Lung (tissue), 12 donors: ENCODE data around the gene HOMER2. TPM values are rescaled to one million over a fixed set of nuclear protein-coding genes. Genes with fewer than 3 reads are reported as not detected.

ENCODE experiments used
- ATAC-seq: fragments of 200-7000 bp; cut with Tn5 transposase; one replicate; pipeline ENCODE4 v1.9.1; 2020; ENCODE audit warnings: moderate number of reproducible peaks; ENCODE audit not compliant: insufficient read depth, low FRiP score
- DNase-seq, 3 donors: peaks; one replicate each; pipeline ENCODE4 v3.0.0-alpha.2; 2013 to 2017
- H3K27ac ChIP-seq, 2 donors: one replicate each; pipeline ENCODE4 v1.5.1; 2013; ENCODE audit warnings: mild to moderate bottlenecking in 2 of 2, moderate library complexity in 2 of 2, control low read depth in 1 of 2, inconsistent platforms in 1 of 2, low read depth in 1 of 2, low read length in 1 of 2
- H3K27me3 ChIP-seq, 3 donors: one replicate each; pipeline ENCODE4 v1.5.1; 2013; ENCODE audit warnings: low read length in 2 of 3; ENCODE audit not compliant: control insufficient read depth in 3 of 3, insufficient read depth in 3 of 3
- H3K36me3 ChIP-seq, 4 donors: one replicate each; pipeline ENCODE4 v1.5.1; 2013; ENCODE audit warnings: low read length in 4 of 4, mild to moderate bottlenecking in 1 of 4, moderate library complexity in 1 of 4; ENCODE audit not compliant: control insufficient read depth in 4 of 4, insufficient read depth in 4 of 4
- H3K4me1 ChIP-seq, 5 donors: one replicate each; pipeline ENCODE4 v1.5.1; 2013; ENCODE audit warnings: low read length in 5 of 5, mild to moderate bottlenecking in 2 of 5, moderate library complexity in 1 of 5; ENCODE audit not compliant: control insufficient read depth in 5 of 5, insufficient read depth in 5 of 5
- H3K4me3 ChIP-seq: one replicate; pipeline ENCODE4 v1.5.1; 2013; ENCODE audit warnings: mild to moderate bottlenecking, control low read depth, moderate library complexity
- H3K9ac ChIP-seq, 2 donors: one replicate each; pipeline ENCODE4 v1.5.1; 2013; ENCODE audit warnings: low read length in 2 of 2, control low read depth in 1 of 2; ENCODE audit not compliant: insufficient read depth in 1 of 2
- H3K9me3 ChIP-seq, 4 donors: one replicate each; pipeline ENCODE4 v1.5.1; 2013; ENCODE audit warnings: low read length in 3 of 4, mild to moderate bottlenecking in 1 of 4, moderate library complexity in 1 of 4; ENCODE audit not compliant: control insufficient read depth in 4 of 4, insufficient read depth in 3 of 4
- WGBS, 2 donors: extraction: QIAGEN DNeasy Blood & Tissue Kit; methylation state at CpG; one replicate each; pipeline ENCODE4 v1.1.7; 2013; 5-methylcytosine and 5-hydroxymethylcytosine counted together
- polyA plus RNA-seq, 2 donors: library from polyadenylated mRNA; stranded (reverse); fragments of 200-250 nt; gene quantifications; one replicate each; pipeline ENCODE4 v1.2.1, GENCODE V29; 2013
- total RNA-seq, 2 donors: library from RNA; depleted of rRNA in 1 of 2; stranded (reverse); fragments of >200 nt in 1 of 2; gene quantifications; one replicate each; pipeline ENCODE4 v1.2.1, GENCODE V29; 2014 to 2021
- TF ChIP-seq, protein P1 (sequence below): IDR thresholded peaks from 2 replicates; pipeline ENCODE4 v1.5.1; 2012; ENCODE audit warnings: mild to moderate bottlenecking; ENCODE audit errors: control extremely low read depth, extremely low read depth
- donor health status: control.
- donor health status: control.
- donor health status: Bipolar disorder and iron deficiency.
- donor health status: healthy.
- donor health status: DM: yes; HTN: yes; CAD: no.

HOMER2 gene
- total and polyA plus RNA-seq, 4 donors, result 7.5 to 18.1 (median 11.6) TPM

DNA sequence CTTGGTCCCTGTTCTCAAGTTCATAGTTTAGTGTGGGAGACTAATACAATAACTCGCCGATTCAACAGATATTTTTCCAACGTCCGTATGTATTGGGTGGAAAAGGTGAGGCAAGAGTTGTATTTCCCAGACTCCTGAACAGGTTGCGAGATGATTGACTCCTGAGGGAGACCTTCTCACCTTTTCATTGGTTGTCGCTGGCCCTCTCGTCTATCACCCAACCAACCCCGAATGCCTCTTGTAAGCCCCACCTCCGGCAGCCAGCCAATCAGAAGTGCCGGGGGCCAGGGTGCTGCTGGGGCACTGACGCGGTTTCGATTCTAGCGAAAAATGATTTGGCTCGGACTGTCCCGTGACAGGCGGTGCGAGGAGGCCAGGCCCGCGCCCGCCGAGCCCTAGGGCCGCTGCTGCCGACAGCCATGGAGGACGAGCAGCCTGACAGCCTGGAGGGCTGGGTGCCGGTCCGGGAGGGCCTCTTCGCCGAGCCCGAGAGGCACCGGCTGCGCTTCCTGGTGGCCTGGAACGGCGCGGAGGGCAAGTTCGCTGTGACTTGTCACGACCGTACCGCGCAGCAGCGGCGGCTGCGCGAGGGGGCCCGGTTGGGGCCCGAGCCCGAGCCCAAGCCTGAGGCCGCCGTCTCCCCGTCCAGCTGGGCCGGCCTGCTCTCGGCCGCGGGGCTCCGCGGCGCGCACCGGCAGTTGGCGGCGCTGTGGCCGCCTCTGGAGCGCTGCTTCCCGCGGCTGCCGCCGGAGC lies 143.0 kb downstream of the HOMER2 start, which contains the start of gene WHAMM:
TSS of gene WHAMM (plus strand) at position 321 of the 753 bp plus-strand sequence. CDS start at position 420, 99 bp downstream.
- Histone ChIP-seq H3K27ac (peak within 1 kb of the TSS; percentile 98 to 100), H3K9ac (peak within 1 kb of the TSS; percentile 67 to 91), H3K27me3 (no peaks in the 10 kb centered on the region), H3K4me1 (peaks cover 0 to 17% (median 6%) of the 10 kb centered on the region in 5 donors), H3K4me3 (peak within 1 kb of the TSS; percentile 97), H3K36me3 (peaks cover 2 to 7% (median 3%) of the 10 kb centered on the region in 4 donors), H3K9me3 (no peaks in the 10 kb centered on the region)
- 0 to 1% methylated on average over 65 to 67 of the region's 67 CpGs for WGBS, 2 donors
- DNase-seq, result peak; percentile 98 to 99 (median 99)
- TF ChIP-seq, protein P1, sequence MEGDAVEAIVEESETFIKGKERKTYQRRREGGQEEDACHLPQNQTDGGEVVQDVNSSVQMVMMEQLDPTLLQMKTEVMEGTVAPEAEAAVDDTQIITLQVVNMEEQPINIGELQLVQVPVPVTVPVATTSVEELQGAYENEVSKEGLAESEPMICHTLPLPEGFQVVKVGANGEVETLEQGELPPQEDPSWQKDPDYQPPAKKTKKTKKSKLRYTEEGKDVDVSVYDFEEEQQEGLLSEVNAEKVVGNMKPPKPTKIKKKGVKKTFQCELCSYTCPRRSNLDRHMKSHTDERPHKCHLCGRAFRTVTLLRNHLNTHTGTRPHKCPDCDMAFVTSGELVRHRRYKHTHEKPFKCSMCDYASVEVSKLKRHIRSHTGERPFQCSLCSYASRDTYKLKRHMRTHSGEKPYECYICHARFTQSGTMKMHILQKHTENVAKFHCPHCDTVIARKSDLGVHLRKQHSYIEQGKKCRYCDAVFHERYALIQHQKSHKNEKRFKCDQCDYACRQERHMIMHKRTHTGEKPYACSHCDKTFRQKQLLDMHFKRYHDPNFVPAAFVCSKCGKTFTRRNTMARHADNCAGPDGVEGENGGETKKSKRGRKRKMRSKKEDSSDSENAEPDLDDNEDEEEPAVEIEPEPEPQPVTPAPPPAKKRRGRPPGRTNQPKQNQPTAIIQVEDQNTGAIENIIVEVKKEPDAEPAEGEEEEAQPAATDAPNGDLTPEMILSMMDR, result no peak
- ATAC-seq, result peak; percentile 98

DNA sequence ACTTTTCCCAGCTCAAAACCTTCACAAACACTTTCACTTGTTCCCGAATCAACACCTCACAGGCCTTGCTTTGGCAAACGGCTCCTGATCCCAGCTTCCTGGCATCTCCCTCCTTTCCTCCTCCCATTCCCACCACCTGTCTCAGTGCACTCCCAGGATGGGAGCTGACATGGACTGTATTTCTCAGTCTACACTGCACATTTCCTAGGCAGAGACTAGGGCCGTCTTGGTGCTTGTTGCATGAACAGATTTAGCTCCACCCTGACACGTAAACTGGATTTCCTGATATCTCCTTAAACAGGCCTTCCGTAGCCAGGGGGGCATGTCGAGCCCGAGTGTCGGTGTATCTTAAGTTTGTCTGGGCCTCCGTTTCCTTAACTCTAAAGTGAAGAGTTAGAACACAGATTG lies 143.9 kb downstream of the HOMER2 start:
- Histone ChIP-seq H3K4me3 (no peak overlapping the region), H3K4me1 (peaks cover 0 to 17% (median 6%) of the 10 kb centered on the region in 5 donors), H3K9me3 (no peaks in the 10 kb centered on the region), H3K36me3 (peaks cover under 1 to 3% (median 2%) of the 10 kb centered on the region in 4 donors), H3K27me3 (no peaks in the 10 kb centered on the region), H3K9ac (no peak overlapping the region), H3K27ac (peak overlapping the region; percentile 29 to 88)
- ATAC-seq (no peak), DNase-seq (no peak)
- TF ChIP-seq, protein P1, result no peak
- 72 to 87% methylated on average over 9 of the region's 9 CpGs for WGBS, 2 donors

DNA sequence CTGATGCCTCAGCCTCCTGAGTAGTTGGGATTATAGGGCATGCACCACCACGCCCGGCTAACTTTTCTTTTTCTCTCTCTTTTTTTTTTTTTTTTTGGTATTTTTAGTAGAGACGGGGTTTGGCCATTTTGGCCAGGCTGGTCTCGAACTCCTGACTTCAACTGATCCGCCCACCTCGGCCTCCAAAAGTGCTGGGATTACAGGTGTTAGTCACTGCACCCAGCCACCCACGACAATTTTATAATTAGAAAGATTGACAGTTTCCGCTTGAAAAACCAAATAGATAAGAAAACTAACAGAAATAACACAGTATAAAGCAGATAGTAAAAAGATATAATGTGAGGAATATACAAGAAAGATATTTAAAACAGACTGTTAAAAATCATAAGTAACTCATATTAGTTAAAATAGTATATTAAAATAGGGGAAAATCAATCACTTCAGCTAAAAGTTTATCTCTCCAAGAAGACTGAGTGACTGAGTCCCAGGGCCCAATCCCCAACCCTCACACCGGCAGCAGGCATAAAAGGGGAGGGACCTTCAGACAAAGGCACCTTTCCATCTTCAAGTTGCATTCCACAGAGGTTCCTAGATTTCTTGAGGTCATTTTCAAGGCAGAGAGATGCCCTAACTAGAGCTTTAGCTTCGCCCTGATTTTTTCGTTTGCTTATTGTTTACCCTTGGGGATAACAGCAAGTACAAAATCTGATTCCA lies 144.4 kb downstream of the HOMER2 start:
- Histone ChIP-seq H3K4me1 (peaks cover 0 to 17% (median 5%) of the 10 kb centered on the region in 5 donors), H3K27me3 (no peaks in the 10 kb centered on the region), H3K4me3 (no peak overlapping the region), H3K9ac (no peak overlapping the region), H3K36me3 (peaks cover 0 to 2% (median 0%) of the 10 kb centered on the region in 4 donors), H3K9me3 (no peaks in the 10 kb centered on the region), H3K27ac (peak overlapping the region in 1 of 2 donors; percentile 88)
- TF ChIP-seq, protein P1, result no peak
- DNase-seq, result no peak
- ATAC-seq, result no peak
- 88 to 91% methylated on average over 11 of the region's 11 CpGs for whole genome bisulfite sequencing, 2 donors
